ENCODE results near the gene SLC66A3.

The SLC66A3 gene

GRCh38 chr2:11155381-11156035, at the start of gene SLC66A3:
Gene SLC66A3 (plus strand): TSS chr2:11155467. CDS start chr2:11155547, 80 bp downstream.
- peak; percentile 14 for DNase-seq (ENCODE audit: low read depth)

DNA sequence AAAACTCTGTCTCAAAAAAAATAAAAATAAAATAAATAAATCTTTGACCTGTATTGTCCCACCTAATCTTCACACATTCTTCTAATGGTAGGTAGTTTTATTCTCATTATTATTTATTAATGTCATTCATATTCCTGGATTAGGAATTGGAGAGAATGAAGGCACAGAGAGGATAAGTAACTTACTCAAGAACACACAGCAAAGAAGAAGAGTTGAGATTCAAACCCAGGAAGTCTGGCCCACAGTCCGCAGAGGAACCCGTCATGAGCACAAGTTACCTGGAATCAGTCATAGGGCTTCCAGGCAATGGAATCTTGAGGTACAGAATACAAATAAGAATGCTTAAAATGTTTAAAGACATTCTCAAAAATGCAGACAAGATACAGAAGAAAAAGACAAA, 46.3 kb upstream of the SLC66A3 start:
- DNase-seq (ENCODE audit: low read depth), result no peak

DNA sequence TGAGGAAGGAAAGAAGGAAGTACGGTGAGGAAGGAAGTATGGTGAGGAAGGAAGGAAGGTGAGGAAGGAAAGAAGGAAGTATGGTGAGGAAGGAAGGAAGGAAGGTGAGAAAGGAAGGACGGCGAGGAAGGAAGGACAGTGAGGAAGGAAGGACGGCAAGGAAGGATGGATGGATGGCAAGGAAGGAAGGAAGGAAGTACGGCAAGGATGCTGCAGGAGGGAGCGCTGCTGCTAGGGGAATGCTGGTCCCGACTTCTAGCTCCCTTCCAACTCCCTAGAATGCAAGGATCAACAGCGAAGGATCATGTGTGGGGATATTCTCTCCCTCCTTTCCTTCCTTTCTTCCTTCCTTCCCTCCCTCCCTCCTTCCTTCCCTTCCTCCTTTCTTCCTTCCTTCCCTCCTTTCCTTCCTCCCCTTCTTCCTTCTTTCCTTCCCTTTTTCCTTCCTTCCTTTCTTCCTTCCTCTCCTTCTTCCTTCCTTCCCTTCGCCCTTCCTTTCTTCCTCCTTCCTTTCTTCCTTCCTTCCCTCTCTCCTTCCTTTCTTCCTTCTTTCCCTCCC, 42.3 kb upstream of the SLC66A3 start:
- DNase-seq (ENCODE audit: low read depth), result no peak

DNA sequence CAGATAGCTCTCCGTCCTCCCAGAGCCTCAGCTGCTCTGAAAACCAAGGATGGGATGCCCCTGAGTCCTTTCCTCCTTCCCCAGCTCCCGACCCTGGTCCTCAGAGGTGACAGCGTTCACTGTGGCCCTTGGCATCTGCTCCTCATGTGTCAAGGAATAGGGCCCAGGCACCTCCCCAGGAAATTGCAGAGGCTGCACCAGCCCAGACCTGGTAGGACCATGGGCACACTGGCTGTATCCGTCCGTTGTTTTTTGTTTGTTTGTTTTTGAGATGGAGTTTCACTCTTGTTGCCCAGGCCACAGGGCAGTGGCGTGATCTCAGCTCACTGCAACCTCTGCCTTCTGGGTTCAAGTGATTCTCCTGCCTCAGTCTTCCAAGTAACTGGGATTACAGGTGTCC, 37.5 kb upstream of the SLC66A3 start:
- no peak for DNase-seq (ENCODE audit: low read depth)

- no peak for DNase-seq (ENCODE audit: low read depth)
These were observed 36.5 kb upstream of the SLC66A3 start for GRCh38 chr2:11118761-11119160.

GRCh38 chr2:11121099-11121822, 34.0 kb upstream of the SLC66A3 start:
- DNase-seq (ENCODE audit: low read depth), result no peak

DNA sequence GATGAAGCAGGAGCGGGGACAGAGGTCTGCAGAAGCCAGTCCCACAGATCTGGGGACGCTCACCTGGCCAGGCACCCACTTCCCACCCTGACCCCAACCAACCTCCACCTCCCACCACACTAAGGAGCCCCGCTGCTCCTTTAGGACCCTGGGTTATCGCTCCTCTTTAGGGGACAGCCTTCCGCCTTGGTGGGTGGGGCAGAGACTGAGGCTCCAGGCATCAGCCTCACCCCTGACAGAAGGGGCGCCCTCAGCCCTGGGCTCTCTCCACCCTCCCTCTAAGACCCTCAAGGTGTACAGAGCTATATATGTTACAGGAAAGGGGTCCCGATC, 33.5 kb upstream of the SLC66A3 start:
- no peak for DNase-seq (ENCODE audit: low read depth)

DNA sequence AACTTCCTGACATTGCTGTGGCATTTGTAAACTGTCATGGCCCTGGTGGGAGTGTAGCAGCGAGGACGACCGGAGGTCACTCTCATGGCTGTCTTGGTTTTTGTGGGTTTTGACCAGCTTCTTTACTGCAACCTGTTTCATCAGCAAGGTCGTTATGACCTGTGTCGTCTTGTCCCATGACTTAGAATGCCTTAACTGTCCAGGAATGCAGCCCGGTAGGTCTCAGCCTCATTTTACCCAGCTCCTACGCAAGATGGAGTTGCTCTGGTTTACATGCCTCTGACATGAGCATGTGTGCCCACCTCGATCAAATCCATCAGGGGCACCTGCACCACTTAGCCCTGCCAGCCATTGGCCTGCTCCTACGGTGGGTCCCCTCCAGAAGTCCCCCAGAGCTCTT, 32.9 kb upstream of the SLC66A3 start:
- no peak for DNase-seq (ENCODE audit: low read depth)

GRCh38 chr2:11123001-11123809, 32.1 kb upstream of the SLC66A3 start:
- no peak for DNase-seq (ENCODE audit: low read depth)

DNA sequence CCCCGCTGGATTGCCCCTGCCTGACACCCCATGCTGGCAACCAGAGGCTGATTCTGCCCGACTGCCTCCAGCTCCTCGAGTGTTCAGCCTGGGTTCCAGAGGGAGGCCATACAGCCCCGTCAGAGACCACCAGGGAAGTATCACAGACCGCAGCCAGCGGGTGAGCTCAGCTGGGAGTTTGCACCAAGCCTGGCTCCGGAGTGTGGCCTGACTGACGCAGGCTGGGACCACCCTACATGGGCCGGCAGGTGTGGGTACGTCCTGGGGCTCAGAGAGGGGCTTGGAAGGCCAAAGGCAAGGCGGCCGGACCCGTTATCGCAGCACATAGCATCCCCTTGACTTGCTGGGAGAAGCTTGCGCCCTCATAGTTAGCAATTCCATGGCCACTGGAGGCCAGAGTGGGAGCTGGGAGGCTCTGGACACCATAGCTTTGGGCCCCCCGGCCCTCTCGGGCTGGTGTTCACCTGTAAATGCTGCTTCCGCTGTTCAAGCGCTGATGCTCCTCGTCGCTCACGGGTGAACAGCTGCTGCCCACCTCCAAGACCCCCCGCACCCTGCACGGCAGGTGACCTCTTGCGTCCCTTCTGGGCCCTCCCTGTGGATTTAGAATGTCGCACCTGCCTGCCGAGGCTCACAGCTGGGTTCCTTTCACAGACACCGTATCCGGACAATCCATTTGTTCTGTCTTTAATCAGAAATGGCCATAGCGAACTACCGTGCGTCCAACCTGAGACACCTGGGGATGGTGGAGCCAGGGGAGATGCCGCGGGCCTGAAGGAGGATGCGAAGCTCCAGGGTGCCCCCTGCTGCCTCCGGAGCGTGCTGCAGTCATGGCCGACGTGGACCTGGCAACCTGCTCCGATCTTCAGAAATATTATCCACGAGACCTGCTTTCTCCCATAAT, 31.2 kb upstream of the SLC66A3 start:
- DNase-seq (ENCODE audit: low read depth), result peak; percentile 49

DNA sequence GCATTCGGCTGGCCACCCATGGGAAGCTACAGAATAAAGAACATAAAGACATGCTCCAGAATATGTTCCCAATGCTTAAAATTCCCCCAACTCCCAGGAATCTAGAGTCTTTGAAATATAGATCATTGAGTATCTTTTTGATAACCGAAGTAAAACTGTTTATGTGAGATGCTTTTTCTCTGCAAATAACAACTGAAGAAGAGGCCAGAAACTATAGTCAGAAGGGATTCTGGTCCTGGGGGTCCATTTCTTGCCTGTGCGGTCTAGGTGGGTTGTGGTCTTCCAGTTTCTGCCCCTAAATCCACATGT, 30.6 kb upstream of the SLC66A3 start:
- DNase-seq (ENCODE audit: low read depth), result no peak

DNA sequence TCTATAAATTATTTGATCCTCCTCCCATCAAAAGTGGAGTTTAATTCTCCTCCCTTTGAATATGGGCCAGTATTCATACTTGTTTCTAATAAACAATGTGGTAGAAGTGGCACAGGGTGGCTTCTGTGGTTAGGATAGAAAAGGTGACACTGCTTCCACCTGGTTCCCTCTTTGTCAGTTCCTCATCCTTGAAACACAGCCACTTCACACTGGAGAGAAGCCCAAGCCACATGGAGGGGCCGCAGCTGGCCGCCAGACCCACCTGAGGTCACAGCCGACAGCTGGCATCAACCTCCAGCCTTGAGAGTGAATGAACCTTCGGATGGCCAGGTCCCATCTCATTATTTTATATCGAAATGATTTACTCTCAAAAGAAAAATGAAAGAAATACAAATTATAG, 27.5 kb upstream of the SLC66A3 start:
- DNase-seq (ENCODE audit: low read depth), result no peak

DNA sequence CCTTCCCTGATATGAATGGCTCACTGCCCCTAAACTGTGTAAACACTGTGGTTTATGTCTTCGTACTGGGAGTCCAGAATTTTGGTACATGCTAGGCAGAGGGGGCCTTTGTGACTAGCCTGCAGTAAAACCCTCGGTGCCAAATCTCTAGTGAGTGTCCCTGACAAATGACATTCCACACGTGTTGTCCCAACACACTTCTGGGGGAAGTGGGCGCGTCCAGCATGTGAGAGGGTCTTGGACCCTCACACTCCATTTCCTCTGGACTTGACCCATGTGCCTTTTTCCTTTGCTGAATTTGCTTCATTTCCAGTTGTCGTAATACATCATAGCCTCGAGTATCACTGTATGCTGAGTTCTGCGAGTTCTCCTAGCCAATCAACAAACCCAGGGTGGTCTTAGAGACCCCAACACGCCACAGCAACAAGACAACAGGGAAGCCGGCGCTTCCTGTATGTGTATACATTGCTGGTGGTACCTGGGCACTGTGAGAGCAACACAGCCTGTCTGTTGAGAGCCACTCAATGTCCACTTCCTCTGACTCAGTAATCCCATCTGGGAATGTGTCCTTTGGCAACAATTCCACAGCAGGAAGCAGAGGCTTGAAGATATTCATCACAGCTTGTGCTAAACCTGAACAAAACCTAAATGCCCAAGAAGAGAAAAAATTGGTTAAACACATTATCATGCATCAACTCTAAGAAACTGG, 26.9 kb upstream of the SLC66A3 start:
- no peak for DNase-seq (ENCODE audit: low read depth)

GRCh38 chr2:11129598-11130449, 25.4 kb upstream of the SLC66A3 start:
- DNase-seq (ENCODE audit: low read depth), result peak; percentile 79

DNA sequence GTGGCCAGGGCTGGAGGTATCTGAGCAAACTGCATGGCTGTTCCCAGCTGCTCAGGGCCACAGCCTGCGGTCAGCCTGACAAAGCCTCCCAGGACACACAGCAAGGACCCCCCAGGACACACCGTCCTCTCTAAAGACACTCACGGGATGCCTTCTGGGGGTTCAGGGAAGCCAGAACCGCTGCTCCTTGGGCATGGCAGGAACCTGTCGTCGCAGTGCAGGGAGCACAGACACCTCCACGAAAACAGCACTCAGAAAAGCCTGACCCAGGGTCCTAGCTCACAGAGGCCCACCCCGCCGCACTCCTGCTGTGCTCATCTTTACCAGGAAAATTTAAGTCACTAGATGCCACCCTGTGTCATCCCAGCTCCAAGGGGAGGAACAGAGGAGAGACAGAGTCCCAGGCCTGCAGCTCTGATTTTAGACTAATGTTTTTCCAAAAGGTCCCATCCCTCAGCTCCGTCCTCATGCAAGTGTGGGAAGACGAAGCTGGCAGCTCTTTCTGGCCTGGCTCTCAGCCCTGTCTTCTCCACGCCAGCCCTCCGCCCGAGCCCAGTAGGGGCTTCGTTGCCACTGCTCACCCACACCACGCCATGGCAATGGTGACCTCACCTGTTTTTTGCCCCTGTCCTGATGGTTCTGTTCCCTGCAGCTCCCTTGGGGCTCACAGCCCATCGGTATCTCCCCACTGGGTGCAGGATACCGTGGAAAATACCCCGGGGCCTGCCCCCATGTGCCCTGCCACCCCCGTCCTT, 23.9 kb upstream of the SLC66A3 start:
- no peak for DNase-seq (ENCODE audit: low read depth)

DNA sequence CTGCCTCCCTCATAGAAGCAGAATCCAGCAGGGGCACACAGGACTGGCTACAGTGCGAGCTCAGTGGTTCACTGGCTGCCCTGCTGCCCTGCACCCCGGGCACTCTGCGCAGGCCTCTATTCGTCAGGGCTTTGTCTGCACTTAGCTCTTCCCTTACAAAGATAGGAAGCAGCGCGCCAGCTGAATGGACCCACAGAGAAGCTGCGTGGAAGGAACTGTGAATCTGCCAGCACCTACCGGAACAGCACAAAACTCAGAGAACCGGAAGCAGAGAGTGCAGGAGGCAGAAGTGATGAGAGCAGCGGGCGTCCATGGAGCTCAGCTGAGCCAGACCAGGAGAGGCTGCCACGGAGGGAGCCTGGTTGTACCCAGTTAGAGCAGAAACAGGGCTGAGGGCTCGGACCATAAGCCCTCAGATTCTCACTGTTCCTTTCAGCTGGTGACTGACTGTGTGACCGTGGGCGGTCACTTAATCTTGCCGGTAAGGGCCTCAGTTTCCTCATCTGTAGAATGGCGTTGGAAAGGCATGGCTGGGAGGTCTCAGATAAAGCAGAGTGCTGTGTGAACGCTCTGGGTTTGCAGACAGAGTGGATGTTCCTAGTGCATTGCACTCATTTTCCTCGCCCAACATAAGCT, 23.1 kb upstream of the SLC66A3 start:
- DNase-seq (ENCODE audit: low read depth), result no peak

- DNase-seq (ENCODE audit: low read depth), result no peak
These were observed 21.9 kb upstream of the SLC66A3 start for GRCh38 chr2:11133238-11133935.

- DNase-seq (ENCODE audit: low read depth), result no peak
These were observed 21.3 kb upstream of the SLC66A3 start for GRCh38 chr2:11133936-11134320.

DNA sequence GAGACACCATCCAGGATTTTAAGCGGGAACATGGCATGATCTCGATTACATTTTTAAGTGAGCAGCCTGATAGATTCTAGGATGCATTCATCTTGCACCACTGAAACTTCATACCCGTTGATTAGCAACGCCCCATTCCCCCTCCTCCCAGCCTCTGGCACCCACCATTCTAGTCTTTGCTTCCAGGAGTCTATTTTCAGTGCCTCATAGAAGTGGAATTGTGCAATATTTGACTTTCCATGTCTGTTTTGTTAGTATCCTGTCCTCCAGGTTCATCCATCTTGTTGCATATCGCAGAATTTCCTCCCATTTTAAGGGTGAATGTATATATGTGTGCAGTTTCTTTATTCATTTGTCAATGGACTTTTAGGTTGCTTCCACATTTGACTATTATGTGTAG, 20.9 kb upstream of the SLC66A3 start:
- DNase-seq (ENCODE audit: low read depth), result no peak
